GM23338 (cell line): ENCODE data around the gene C22orf23. TPM values are rescaled to one million over a fixed set of nuclear protein-coding genes. Genes with fewer than 3 reads are reported as not detected.

ENCODE experiments used
- ATAC-seq: fragments of 200-7000 bp; cut with Tn5 transposase; 3 replicates; pipeline ENCODE4 v1.9.1; 2020
- DNase-seq: peaks from one replicate; pipeline ENCODE4 v3.0.0-alpha.2; 2015; ENCODE audit warnings: low spot score
- H2AFZ ChIP-seq: fragments of 200-600 bp; sonication (generic); 2 replicates; pipeline ENCODE4 v1.8.0; 2016; ENCODE audit warnings: antibody characterized with exemption, mild to moderate bottlenecking, moderate library complexity
- H3F3A ChIP-seq: fragments of 200-600 bp; sonication (generic); replicated peaks from 2 replicates; pipeline ENCODE4 v1.8.0; 2017; ENCODE audit warnings: antibody characterized with exemption, mixed run types, low read depth
- H3K27ac ChIP-seq: fragments of 200-600 bp; sonication (generic); 2 replicates; pipeline ENCODE4 v1.6.1; 2016; ENCODE audit warnings: low read depth
- H3K27me3 ChIP-seq: fragments of 200-600 bp; sonication (generic); 2 replicates; pipeline ENCODE4 v1.8.0; 2016; ENCODE audit warnings: mild to moderate bottlenecking, mixed run types, moderate library complexity; ENCODE audit not compliant: insufficient read depth
- H3K36me3 ChIP-seq: fragments of 200-600 bp; sonication (generic); 2 replicates; pipeline ENCODE4 v1.8.0; 2016; ENCODE audit warnings: mild to moderate bottlenecking; ENCODE audit not compliant: insufficient read depth
- H3K4me1 ChIP-seq: fragments of 200-600 bp; sonication (generic); 2 replicates; pipeline ENCODE4 v1.8.0; 2016; ENCODE audit warnings: mild to moderate bottlenecking, moderate library complexity; ENCODE audit not compliant: insufficient read depth
- H3K4me2 ChIP-seq: fragments of 200-600 bp; sonication (generic); 2 replicates; pipeline ENCODE4 v1.7.1; 2017; ENCODE audit warnings: mixed run types
- H3K4me3 ChIP-seq: fragments of 200-600 bp; sonication (generic); 2 replicates; pipeline ENCODE4 v1.6.1; 2016; ENCODE audit warnings: mixed run types
- H3K79me2 ChIP-seq: fragments of 200-600 bp; sonication (generic); replicated peaks from 2 replicates; pipeline ENCODE4 v1.8.0; 2017; ENCODE audit warnings: mild to moderate bottlenecking; ENCODE audit not compliant: insufficient read depth
- H3K9me2 ChIP-seq: fragments of 200-600 bp; sonication (generic); 2 replicates; pipeline ENCODE4 v1.8.0; 2017; ENCODE audit not compliant: insufficient read depth
- H4K20me1 ChIP-seq: fragments of 200-600 bp; sonication (generic); replicated peaks from 2 replicates; pipeline ENCODE4 v1.8.0; 2017; ENCODE audit warnings: mild to moderate bottlenecking; ENCODE audit not compliant: insufficient read depth
- H3K27ac Mint-ChIP-seq: 2 replicates; pipeline ENCODE4 v1.8.0; 2020; ENCODE audit warnings: inconsistent platforms, mild to moderate bottlenecking, moderate library complexity, mixed read lengths
- H3K27me3 Mint-ChIP-seq: 3 replicates; pipeline ENCODE4 v1.8.0; 2022; ENCODE audit warnings: low read depth, mild to moderate bottlenecking, moderate library complexity, mixed read lengths, inconsistent platforms; ENCODE audit not compliant: insufficient read depth, poor library complexity
- H3K36me3 Mint-ChIP-seq: 3 replicates; pipeline ENCODE4 v1.8.0; 2021; ENCODE audit warnings: low read depth, mild to moderate bottlenecking, inconsistent platforms, moderate library complexity, mixed read lengths
- H3K4me1 Mint-ChIP-seq: 3 replicates; pipeline ENCODE4 v1.8.0; 2020; ENCODE audit warnings: mild to moderate bottlenecking, inconsistent platforms, mixed read lengths
- H3K4me3 Mint-ChIP-seq: 3 replicates; pipeline ENCODE4 v1.8.0; 2021; ENCODE audit warnings: moderate library complexity, mild to moderate bottlenecking, inconsistent platforms, mixed read lengths
- H3K9me3 Mint-ChIP-seq: 3 replicates; pipeline ENCODE4 v1.8.0; 2020; ENCODE audit warnings: moderate library complexity, mild to moderate bottlenecking, inconsistent platforms, mixed read lengths
- CREB1 ChIP-seq: fragments of 250-450 bp; sonication (Bioruptor Pico); IDR thresholded peaks from 2 replicates; pipeline ENCODE4 v1.5.0; 2020; ENCODE audit warnings: low read depth, mild to moderate bottlenecking, moderate library complexity
- CTCF ChIP-seq, 2 experiments: fragments of 200-600 bp in 1 of 2; sonication (generic) in 1 of 2; conservative IDR thresholded peaks; 2 replicates each; pipeline versions ENCODE4 v1.5.1 to v1.6.1; 2016 to 2017; ENCODE audit warnings: antibody characterized with exemption in 2 of 2, low read depth in 2 of 2, mild to moderate bottlenecking in 2 of 2, moderate library complexity in 1 of 2
- ETS1 ChIP-seq: IDR thresholded peaks from 2 replicates; pipeline ENCODE4 v1.6.1; 2016; ENCODE audit warnings: antibody characterized with exemption
- EZH2phosphoT487 ChIP-seq: fragments of 200-600 bp; sonication (generic); IDR thresholded peaks from one replicate; pipeline ENCODE4 v1.8.1; 2018; ENCODE audit warnings: antibody characterized with exemption; ENCODE audit not compliant: unreplicated experiment
- JUNB ChIP-seq: IDR thresholded peaks from one replicate; pipeline ENCODE4 v1.6.1; 2016; ENCODE audit warnings: antibody characterized with exemption; ENCODE audit not compliant: unreplicated experiment
- NANOG ChIP-seq: IDR thresholded peaks from 2 replicates; pipeline ENCODE4 v1.6.1; 2016; ENCODE audit warnings: antibody characterized with exemption, borderline replicate concordance
- POLR2AphosphoS5 ChIP-seq: IDR thresholded peaks from 2 replicates; pipeline ENCODE4 v1.6.1; 2016; ENCODE audit warnings: antibody characterized with exemption, low read depth
- REST ChIP-seq: IDR thresholded peaks from one replicate; pipeline ENCODE4 v1.6.1; 2018; ENCODE audit warnings: antibody characterized with exemption; ENCODE audit not compliant: unreplicated experiment
- STAT1 ChIP-seq: IDR thresholded peaks from one replicate; pipeline ENCODE4 v1.6.1; 2016; ENCODE audit warnings: antibody characterized with exemption; ENCODE audit not compliant: unreplicated experiment
- ZNF114 ChIP-seq: fragments of 250-450 bp; sonication (Bioruptor Pico); IDR thresholded peaks from 2 replicates; pipeline ENCODE4 v1.5.0; 2020; ENCODE audit warnings: mild to moderate bottlenecking, moderate library complexity
- ZNF331 ChIP-seq: fragments of 250-450 bp; sonication (Bioruptor Pico); IDR thresholded peaks from 2 replicates; pipeline ENCODE4 v1.5.0; 2020; ENCODE audit warnings: low read depth, mild to moderate bottlenecking, moderate library complexity
- ZNF462 ChIP-seq: fragments of 250-450 bp; sonication (Bioruptor Pico); IDR thresholded peaks from 2 replicates; pipeline ENCODE4 v1.5.0; 2020; ENCODE audit warnings: mild to moderate bottlenecking, moderate library complexity
- polyA plus RNA-seq: library from polyadenylated mRNA; unstranded; fragments of >200 nt; fragmentation: Nextera tagmentation; extraction: Ambion mirVana; gene quantifications from 2 replicates; pipeline ENCODE4 v1.2.1, GENCODE V29; 2016
- total RNA-seq: library from RNA; depleted of rRNA; stranded (reverse); fragments of >200 nt; shearing (Covaris generic); gene quantifications from 2 replicates; pipeline ENCODE4 v1.2.3, GENCODE V29; 2014

Gene C22orf23
- total and polyA plus RNA-seq, 2 experiments from 2014 or later: 0.38 TPM; not detected in 1

- no peak for TF ChIP-seq ETS1
- TF ChIP-seq JUNB: no peak
- no peak for TF ChIP-seq STAT1
- no peak for TF ChIP-seq ZNF114 (CRISPR knock-in tag)
- no peak for TF ChIP-seq CREB1
- no peak for TF ChIP-seq POLR2AphosphoS5
- no peak for TF ChIP-seq ZNF331
- no peak for TF ChIP-seq EZH2phosphoT487
- TF ChIP-seq NANOG: no peak
Measured at GRCh38 chr22:37970864-37971263, 17.5 kb upstream of the C22orf23 start (continued).

GRCh38 chr22:37968452-37969251 lies 15.3 kb upstream of the C22orf23 start:
- Histone ChIP-seq H3K79me2 (peaks cover 5% of the 10 kb centered on the region; the same call in 1 of the 2 replicates), H3K36me3 (0 out of 2 replicates have a peak, but pooled peaks cover 3% of the 10 kb centered on the region), H3K4me3 (no peak overlapping the region), H3K27me3 (no peaks in the 10 kb centered on the region), H3K27ac (no peak overlapping the region), H2AFZ (no peak overlapping the region), H3K9me2 (no peaks in the 10 kb centered on the region), H3K4me2 (no peak overlapping the region), H4K20me1 (peaks cover 19% of the 10 kb centered on the region), H3F3A (peaks cover 9% of the 10 kb centered on the region; the same call in 1 of the 2 replicates), H3K4me1 (peaks cover 17% of the 10 kb centered on the region)
- H3K36me3 Mint-ChIP-seq: peaks cover 41% of the 10 kb centered on the region
- H3K9me3 Mint-ChIP-seq: no peaks in the 10 kb centered on the region; the same call in 2 of the 3 replicates
- H3K4me3 Mint-ChIP-seq: no peak overlapping the region
- ATAC-seq (no peak), DNase-seq (no peak)
- H3K27me3 Mint-ChIP-seq: peaks cover 20% of the 10 kb centered on the region
- no peak overlapping the region for H3K27ac Mint-ChIP-seq
- H3K4me1 Mint-ChIP-seq: peaks cover 37% of the 10 kb centered on the region
- TF ChIP-seq REST (no peak), JUNB (no peak), CTCF (conservative IDR thresholded peaks at IDR 0.05; ENCODE audit: low read depth in 2 of 2) (no peak), EZH2phosphoT487 (no peak), ZNF114 (CRISPR knock-in tag) (no peak), ZNF462 (no peak), STAT1 (no peak), CREB1 (no peak)
